T-helper 2 cell treated with Interferon-gamma antibody and Interleukin-4, amounts not matched to agents 100 ng/mL and 5 ng/mL, for 36 hours (primary cell): ENCODE measurements around the gene UBAC2. TPM values are rescaled to one million over a fixed set of nuclear protein-coding genes. Genes with fewer than 3 reads are reported as not detected.

Experiments used
- intact Hi-C: fragments of 100-400 bp; cut with micrococcal nuclease; formaldehyde crosslinking; loops from one replicate; pipeline ENCODE4 v1.15.1; 2023
- total RNA-seq: library from RNA; stranded (reverse); gene quantifications from 2 replicates; pipeline ENCODE4 v1.2.3, GENCODE V29; 2022

The UBAC2 gene
- 51.6 and 51.8 TPM in 2 replicates for total RNA-seq

DNA sequence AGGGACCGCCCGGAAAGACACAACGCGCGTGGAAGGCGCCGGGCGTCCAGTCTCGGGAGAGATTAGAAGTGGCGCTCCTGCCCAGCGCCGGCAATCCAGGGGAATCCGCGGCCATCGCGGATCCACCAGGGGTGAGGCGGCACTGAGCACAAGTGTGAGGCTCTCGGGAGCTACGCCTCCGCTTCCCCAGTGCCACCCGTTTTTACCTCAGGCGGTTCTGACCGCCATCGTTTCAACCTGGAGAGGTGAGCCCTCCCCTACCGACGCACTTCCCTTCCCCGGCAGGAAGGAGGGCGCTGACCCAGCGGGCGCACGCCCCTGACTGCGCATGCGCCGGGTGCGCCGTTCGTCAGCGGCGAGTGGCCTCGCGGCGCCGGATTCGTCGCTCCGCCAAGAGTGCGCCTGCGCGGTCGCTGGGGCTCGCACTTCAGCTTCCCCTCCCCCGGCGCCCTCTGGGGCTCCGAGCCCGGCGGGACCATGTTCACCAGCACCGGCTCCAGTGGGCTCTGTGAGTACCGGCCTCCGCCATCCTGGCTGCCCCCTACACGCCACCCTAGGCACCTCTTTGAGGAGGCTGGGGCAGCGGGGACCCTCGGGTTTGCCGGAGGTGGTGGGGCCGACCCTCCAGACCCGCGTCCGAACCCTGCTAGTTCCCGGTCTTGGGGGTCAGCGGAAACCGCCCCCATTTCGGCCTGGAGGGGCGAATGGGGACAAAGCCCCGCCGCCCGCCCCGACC is at the start of gene UBAC2:
Gene UBAC2, plus strand, starts transcription at position 423 of the 736 bp plus-strand sequence. Its CDS starts 55 bp downstream, at position 478.
- intact Hi-C loops: loop anchor here (1.0 to 5.0 kb wide), 11 partner anchors 14 to 407 kb away; partner anchors contain the start of genes CLYBL, GPR18, GPR183 and TM9SF2

DNA sequence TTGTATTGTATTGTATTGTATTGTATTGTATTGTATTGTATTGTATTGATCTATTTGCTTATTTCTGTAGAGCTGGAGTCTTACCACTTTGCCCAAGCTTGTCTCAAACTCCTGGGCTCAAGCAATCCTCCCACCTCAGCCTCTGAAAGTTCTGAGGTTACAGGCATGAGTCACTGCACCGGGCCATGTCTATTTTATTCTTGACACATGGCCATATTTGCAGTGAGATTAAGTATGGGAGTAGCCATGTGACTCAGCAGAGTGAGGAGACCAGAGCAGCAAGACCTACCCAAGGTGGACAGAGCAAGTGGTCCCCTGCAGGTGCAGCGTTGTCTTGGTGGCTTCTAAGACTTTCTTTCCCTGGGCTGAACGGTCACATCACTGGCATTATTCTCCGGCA is 49.1 kb upstream of the UBAC2 start:
- intact Hi-C loops: no loop called here

- intact Hi-C loops: no loop called here
These were observed 47.4 kb upstream of the UBAC2 start for GRCh38 chr13:99153219-99153618.

- intact Hi-C loops: no loop called here
These were observed 46.6 kb upstream of the UBAC2 start for GRCh38 chr13:99154064-99154463.

GRCh38 chr13:99155821-99156220 is 44.8 kb upstream of the UBAC2 start:
- intact Hi-C loops: no loop called here

- intact Hi-C loops: no loop called here
These were observed 43.6 kb upstream of the UBAC2 start for GRCh38 chr13:99157046-99157445.

GRCh38 chr13:99158846-99159245 is 41.8 kb upstream of the UBAC2 start:
- intact Hi-C loops: no loop called here

DNA sequence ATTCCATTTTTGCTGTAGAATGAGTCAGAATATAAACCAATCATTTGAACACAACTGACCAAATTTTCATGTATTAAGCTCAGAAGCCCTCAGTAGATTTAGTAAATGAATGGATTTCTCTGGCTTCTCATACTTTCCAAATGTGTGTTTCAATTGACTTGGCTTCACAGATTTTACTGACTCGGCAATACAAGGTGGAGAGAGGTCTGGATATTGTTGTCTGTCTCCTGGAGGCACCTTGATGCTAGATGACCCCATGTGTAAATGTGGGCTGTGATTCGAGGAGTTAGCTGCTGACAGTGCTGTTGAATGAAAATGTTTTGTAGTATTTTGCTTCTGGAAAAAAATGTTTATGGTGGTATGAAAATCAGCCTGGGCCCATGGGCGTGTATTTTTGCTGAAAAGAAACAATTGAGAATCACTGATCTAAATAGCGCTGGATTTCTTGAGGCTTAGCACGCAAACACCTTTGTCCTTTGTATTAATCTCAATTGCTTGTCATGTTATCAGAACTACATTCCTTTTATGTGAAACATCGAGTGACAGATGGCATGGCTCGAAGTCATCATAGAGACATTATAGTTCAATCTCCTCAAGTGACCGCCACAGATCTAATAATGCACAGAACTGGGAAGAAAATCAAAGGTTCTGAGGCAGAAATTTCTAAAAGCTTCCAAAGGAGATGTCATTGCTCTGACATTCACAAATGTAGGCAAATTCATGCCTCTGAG is 41.2 kb upstream of the UBAC2 start:
- intact Hi-C loops: no loop called here

- intact Hi-C loops: no loop called here
These were observed 40.2 kb upstream of the UBAC2 start for GRCh38 chr13:99160415-99160814.

DNA sequence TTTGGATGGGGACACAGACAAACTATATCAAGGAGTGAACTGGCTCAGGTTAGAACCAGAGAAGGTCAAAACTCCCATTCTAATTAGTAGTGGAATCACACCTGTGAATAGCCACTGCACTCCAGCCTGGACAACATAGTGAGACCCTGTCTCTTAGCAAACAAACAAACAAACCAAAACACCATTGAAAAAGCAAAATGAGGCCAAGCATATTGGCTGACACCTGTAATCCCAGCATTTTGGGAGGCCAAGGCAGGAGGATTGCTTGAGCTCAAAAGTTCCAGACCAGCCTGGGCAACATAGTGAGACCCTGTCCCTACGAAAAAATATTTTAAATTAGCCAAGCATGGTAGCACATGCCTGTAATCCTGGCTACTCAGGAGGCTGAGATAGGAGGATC is 39.1 kb upstream of the UBAC2 start:
- intact Hi-C loops: no loop called here

GRCh38 chr13:99162567-99163361 is 37.9 kb upstream of the UBAC2 start:
- intact Hi-C loops: no loop called here

- intact Hi-C loops: no loop called here
These were observed 36.4 kb upstream of the UBAC2 start for GRCh38 chr13:99164226-99164625.

DNA sequence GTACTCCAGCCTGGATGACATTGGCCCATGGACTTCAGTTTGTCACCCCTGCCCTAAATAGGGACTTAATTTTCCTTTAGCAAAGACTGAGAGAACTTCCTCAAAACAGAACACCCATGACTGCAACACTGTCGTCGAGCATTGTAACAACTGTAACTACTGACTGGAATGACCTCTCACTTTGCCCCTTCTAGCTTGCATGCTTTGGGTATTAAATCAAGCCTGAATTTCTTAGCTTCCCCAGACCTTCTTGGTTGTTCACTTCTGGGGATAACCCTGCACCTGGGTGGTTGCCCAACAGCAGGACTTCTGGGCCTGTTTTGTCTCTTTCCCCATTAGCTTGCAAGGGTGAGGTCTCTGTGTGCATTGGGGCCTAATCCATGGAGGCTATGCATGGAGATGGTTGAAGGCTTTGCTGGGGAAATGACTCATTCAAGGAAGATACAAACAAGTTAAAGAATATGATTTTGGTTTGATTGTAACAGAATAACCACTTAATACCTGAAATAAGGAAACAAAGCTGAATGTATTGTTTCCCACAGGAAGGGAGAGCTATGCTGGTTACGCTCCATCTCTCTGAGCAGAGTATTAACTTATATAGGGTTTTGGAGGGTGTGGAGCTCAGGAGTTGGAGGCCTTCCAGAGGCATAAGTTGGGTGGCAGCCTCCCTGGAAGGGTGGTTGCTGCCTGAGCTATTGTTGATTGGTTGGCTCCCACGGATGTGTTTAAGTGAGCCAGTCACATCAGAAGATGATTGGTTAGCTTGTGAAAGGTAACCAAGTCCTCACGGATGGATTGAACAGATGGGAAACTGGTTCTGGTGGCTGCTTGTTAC is 34.7 kb upstream of the UBAC2 start:
- intact Hi-C loops: no loop called here

DNA sequence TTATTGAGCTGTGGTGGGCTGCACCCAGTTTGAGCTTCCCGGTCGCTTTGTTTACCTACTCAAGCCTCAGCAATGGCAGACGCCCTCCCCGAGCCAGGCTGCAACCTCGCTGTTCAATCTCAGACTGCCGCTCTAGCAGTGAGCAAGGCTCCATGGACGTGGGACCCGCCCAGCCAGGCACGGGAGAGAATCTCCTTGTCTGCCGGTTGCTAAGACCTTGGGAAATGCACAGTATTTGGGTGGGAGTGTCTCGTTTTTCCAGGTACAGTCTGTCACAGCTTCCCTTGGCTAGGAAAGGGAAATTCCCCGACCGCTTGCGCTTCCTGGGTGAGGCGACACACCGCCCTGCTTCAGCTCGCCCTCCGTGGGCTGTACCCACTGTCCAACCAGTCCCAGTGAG is 27.7 kb upstream of the UBAC2 start:
- intact Hi-C loops: no loop called here

DNA sequence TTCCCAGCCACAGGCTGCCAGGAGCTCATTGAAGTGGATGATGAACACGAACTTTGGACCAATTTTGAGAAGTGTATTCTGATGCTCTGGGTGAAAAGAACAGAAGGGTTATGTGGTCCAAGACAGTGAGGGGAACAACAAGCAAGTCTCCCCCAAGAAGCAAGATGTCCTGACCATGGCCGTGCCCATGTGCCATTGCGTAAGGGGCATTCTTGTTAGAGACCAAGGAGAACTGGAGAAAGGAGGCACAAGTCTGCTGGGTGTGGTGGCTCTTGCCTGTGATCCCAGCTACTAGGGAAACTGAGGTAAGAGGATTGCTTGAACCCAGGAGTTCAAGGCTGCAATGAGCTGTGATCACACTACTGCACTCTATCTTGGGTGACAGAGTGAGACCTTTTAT is 27.0 kb upstream of the UBAC2 start:
- intact Hi-C loops: no loop called here

DNA sequence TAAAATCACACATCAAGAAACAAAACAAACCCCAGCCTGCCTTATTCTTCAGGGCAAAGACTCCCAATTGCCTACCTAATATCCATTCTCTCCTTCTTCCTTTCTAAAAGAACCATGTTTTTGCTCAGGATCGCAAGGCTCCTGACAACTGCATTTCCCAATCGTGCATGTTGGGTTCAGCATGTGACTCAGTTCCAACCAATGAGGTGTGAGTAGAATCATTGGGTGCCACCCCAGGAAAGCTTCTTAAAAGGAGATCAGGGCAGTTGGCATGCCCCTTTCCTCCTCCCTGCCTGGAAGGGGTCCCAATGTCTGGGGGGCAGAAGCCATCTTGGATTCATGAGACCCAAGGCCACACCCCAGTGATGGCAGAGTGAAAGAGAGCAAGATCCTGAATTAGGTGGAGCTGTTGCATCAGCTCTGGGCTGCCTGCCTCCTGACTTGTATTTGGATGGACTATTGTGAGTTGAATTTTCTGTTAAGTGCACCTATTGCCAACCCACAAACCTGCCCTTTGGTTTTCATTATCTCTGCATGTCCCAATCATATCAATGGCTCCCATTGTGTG is 26.0 kb upstream of the UBAC2 start:
- intact Hi-C loops: no loop called here

- intact Hi-C loops: loop anchor here (1.0 kb wide), 2 partner anchors 90 to 261 kb away; no protein-coding TSS in a partner anchor
These were observed 24.1 kb upstream of the UBAC2 start for GRCh38 chr13:99176309-99177276.

- intact Hi-C loops: loop anchor here (2.0 kb wide), 1 partner anchor 204 kb away; no protein-coding TSS in a partner anchor
These were observed 22.0 kb upstream of the UBAC2 start for GRCh38 chr13:99178636-99179035.

DNA sequence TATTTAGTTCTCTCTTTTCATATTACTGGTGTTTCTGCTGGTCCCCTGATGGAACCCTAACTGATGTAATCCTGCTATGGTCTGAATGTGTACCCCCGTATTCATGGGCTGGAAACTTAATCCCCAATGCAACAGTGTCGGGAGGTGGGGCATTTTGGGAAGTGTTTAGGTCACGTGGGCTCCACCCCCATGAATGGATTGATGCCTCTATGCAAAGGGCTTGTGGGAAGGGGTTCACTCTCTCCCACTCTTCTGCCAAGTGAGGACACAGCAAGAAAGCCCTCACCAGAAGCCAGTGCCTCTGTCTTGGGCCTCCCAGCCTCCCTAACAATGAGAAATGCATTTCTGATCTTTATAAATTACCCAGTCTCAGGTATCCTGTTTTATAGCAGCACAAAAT is 21.2 kb upstream of the UBAC2 start:
- intact Hi-C loops: loop anchor here (2.0 kb wide), 1 partner anchor 203 kb away; no protein-coding TSS in a partner anchor
